H1 (cell line): ENCODE data around the gene AFAP1L2. TPM values are rescaled to one million over a fixed set of nuclear protein-coding genes. Genes with fewer than 3 reads are reported as not detected.

Experiments
- CTCF ChIA-PET: fragments of 300-600 bp; sonication (Branson Sonifier 250); formaldehyde crosslinking; loops from one replicate; lab custom pipeline; 2021; ENCODE audit not compliant: partially characterized antibody; lab: Charles Lee
- POLR2A ChIA-PET: fragments of 300-600 bp; sonication (Branson Sonifier 250); formaldehyde crosslinking; loops from one replicate; lab custom pipeline; 2021; ENCODE audit warnings: inconsistent platforms; ENCODE audit not compliant: partially characterized antibody; lab: Charles Lee
- DNase-seq, 2 experiments: peaks; one replicate each; pipeline versions ENCODE4 v3.0.0 to v3.0.0-alpha.2; 2010 to 2022; ENCODE audit warnings: low spot score in 2 of 2, low read depth in 1 of 2, mixed read lengths in 1 of 2
- FAIRE-seq: peaks from 2 replicates; lab custom pipeline; 2011; peaks lifted over from hg19 to GRCh38; lab: Jason Lieb, UNC
- H2AFZ ChIP-seq: 2 replicates; pipeline ENCODE4 v1.8.1; 2012; ENCODE audit warnings: low read length, inconsistent platforms
- H2AK5ac ChIP-seq: 2 replicates; pipeline ENCODE4 v1.6.1; 2013; ENCODE audit warnings: low read depth, low read length
- H2BK120ac ChIP-seq: replicated peaks from 2 replicates; pipeline ENCODE3; 2013; ENCODE audit warnings: low read depth, low read length, inconsistent platforms
- H2BK12ac ChIP-seq: 2 replicates; pipeline ENCODE4 v1.6.1; 2013; ENCODE audit warnings: low read depth, low read length
- H2BK15ac ChIP-seq: 2 replicates; pipeline ENCODE4 v1.6.1; 2013; ENCODE audit warnings: low read length
- H2BK20ac ChIP-seq: 2 replicates; pipeline ENCODE4 v1.6.1; 2013; ENCODE audit warnings: low read length
- H2BK5ac ChIP-seq: 2 replicates; pipeline ENCODE4 v1.6.1; 2013; ENCODE audit warnings: low read depth, low read length
- H3K14ac ChIP-seq: 2 replicates; pipeline ENCODE4 v1.6.1; 2013; ENCODE audit warnings: inconsistent platforms; ENCODE audit not compliant: insufficient read length
- H3K18ac ChIP-seq: 2 replicates; pipeline ENCODE4 v1.6.1; 2013; ENCODE audit warnings: low read length; ENCODE audit errors: extremely low read depth
- H3K23ac ChIP-seq: 2 replicates; pipeline ENCODE4 v1.6.1; 2013; ENCODE audit warnings: inconsistent platforms; ENCODE audit not compliant: insufficient read length
- H3K23me2 ChIP-seq: 2 replicates; pipeline ENCODE4 v1.6.1; 2013; ENCODE audit warnings: low read depth, low read length
- H3K27ac ChIP-seq: 2 replicates; pipeline ENCODE4 v1.6.1; 2011; ENCODE audit warnings: low read depth, low read length, inconsistent platforms
- H3K27me3 ChIP-seq, 4 experiments: replicated peaks in 1 of 4; 1 replicate in 1 of 4; 2 replicates in 3 of 4; pipeline versions ENCODE4 v1.6.1 to v1.8.1; 2011 to 2013; ENCODE audit warnings: low read length in 3 of 4, mild to moderate bottlenecking in 3 of 4, inconsistent platforms in 2 of 4, mixed read lengths in 2 of 4, moderate library complexity in 1 of 4; ENCODE audit not compliant: control insufficient read depth in 3 of 4, insufficient read depth in 3 of 4; ENCODE audit errors: extremely low read depth in 1 of 4
- H3K36me3 ChIP-seq, 4 experiments: 2 replicates each; pipeline versions ENCODE4 v1.6.1 to v1.8.1; 2011 to 2013; ENCODE audit warnings: mild to moderate bottlenecking in 4 of 4, low read length in 3 of 4, moderate library complexity in 2 of 4, control low read depth in 1 of 4, inconsistent platforms in 1 of 4; ENCODE audit not compliant: insufficient read depth in 4 of 4, control insufficient read depth in 2 of 4
- H3K4ac ChIP-seq: replicated peaks from 2 replicates; pipeline ENCODE3; 2013; ENCODE audit warnings: low read length, low read depth, mixed read lengths, inconsistent platforms; ENCODE audit not compliant: insufficient read length
- H3K4me1 ChIP-seq, 4 experiments: replicated peaks in 1 of 4; 1 replicate in 1 of 4; 2 replicates in 3 of 4; pipeline versions ENCODE4 v1.6.1 to v1.8.1; 2011 to 2013; ENCODE audit warnings: low read length in 3 of 4, inconsistent platforms in 2 of 4, mixed read lengths in 1 of 4; ENCODE audit not compliant: insufficient read depth in 4 of 4, control insufficient read depth in 3 of 4
- H3K4me2 ChIP-seq, 2 experiments: 2 replicates each; pipeline versions ENCODE4 v1.6.1 to v1.8.1; 2011 to 2013; ENCODE audit warnings: low read depth in 2 of 2, low read length in 2 of 2, control low read depth in 1 of 2, inconsistent platforms in 1 of 2, mild to moderate bottlenecking in 1 of 2; ENCODE audit not compliant: insufficient read depth in 1 of 2
- H3K4me3 ChIP-seq, 4 experiments: fragments of 200-600, 300-600 bp in 1 of 4; sonication (generic), shearing (Covaris generic), sonication (Bioruptor Twin) in 1 of 4; 2 replicates each; pipeline versions ENCODE4 v1.5.1 to v1.8.1; 2011 to 2016; ENCODE audit warnings: low read length in 4 of 4, low read depth in 3 of 4, control low read depth in 2 of 4, inconsistent platforms in 2 of 4, mild to moderate bottlenecking in 2 of 4, mixed read lengths in 1 of 4, moderate library complexity in 1 of 4; ENCODE audit not compliant: insufficient read depth in 2 of 4; ENCODE audit errors: extremely low read depth in 1 of 4
- H3K56ac ChIP-seq: replicated peaks from 2 replicates; pipeline ENCODE3; 2013; ENCODE audit warnings: low read depth, mild to moderate bottlenecking, mixed read lengths, low read length, inconsistent platforms; ENCODE audit not compliant: insufficient read length
- H3K79me1 ChIP-seq: 2 replicates; pipeline ENCODE4 v1.6.1; 2013; ENCODE audit warnings: low read depth, low read length, control low read depth
- H3K79me2 ChIP-seq, 2 experiments: 2 replicates each; pipeline versions ENCODE4 v1.6.1 to v1.8.1; 2012 to 2013; ENCODE audit warnings: low read length in 2 of 2, mild to moderate bottlenecking in 2 of 2, inconsistent platforms in 1 of 2; ENCODE audit not compliant: insufficient read depth in 2 of 2, control insufficient read depth in 1 of 2
- H3K9ac ChIP-seq, 4 experiments: replicated peaks in 1 of 4; 1 replicate in 1 of 4; 2 replicates in 3 of 4; pipeline versions ENCODE4 v1.6.1 to v1.8.1; 2011 to 2013; ENCODE audit warnings: low read depth in 3 of 4, low read length in 3 of 4, control low read depth in 2 of 4, mild to moderate bottlenecking in 2 of 4, moderate library complexity in 2 of 4, inconsistent platforms in 1 of 4; ENCODE audit errors: extremely low read depth in 1 of 4
- H3K9me3 ChIP-seq, 2 experiments: 2 replicates each; pipeline versions ENCODE4 v1.6.1 to v1.8.1; 2012 to 2013; ENCODE audit warnings: mild to moderate bottlenecking in 2 of 2, moderate library complexity in 2 of 2, control low read depth in 1 of 2, inconsistent platforms in 1 of 2, low read depth in 1 of 2, low read length in 1 of 2, mixed read lengths in 1 of 2; ENCODE audit not compliant: insufficient read depth in 2 of 2
- H4K20me1 ChIP-seq, 2 experiments: replicated peaks in 1 of 2; 2 replicates each; pipeline versions ENCODE3 to v1.8.1; 2011 to 2013; ENCODE audit warnings: inconsistent platforms in 2 of 2, low read length in 2 of 2, mild to moderate bottlenecking in 1 of 2; ENCODE audit not compliant: insufficient read depth in 2 of 2, control insufficient read depth in 1 of 2
- H4K5ac ChIP-seq: 2 replicates; pipeline ENCODE4 v1.6.1; 2013; ENCODE audit warnings: low read length, low read depth, mixed read lengths, inconsistent platforms; ENCODE audit not compliant: insufficient read length
- H4K8ac ChIP-seq: 2 replicates; pipeline ENCODE4 v1.8.0; 2013; ENCODE audit warnings: mild to moderate bottlenecking, moderate library complexity, low read length, inconsistent platforms; ENCODE audit not compliant: insufficient read depth; ENCODE audit errors: extremely low read depth
- H4K91ac ChIP-seq: replicated peaks from 2 replicates; pipeline ENCODE3; 2013; ENCODE audit warnings: low read length, mixed read lengths, inconsistent platforms; ENCODE audit not compliant: insufficient read length
- BCL11A ChIP-seq, 2 experiments: IDR thresholded peaks; one replicate each; pipeline ENCODE4 v1.6.1; 2011; ENCODE audit warnings: low read depth in 2 of 2, low read length in 2 of 2, mild to moderate bottlenecking in 2 of 2
- HDAC2 ChIP-seq, 2 experiments: fragments of 300-600 bp in 1 of 2; sonication (generic) in 1 of 2; IDR thresholded peaks; 2 replicates each; pipeline ENCODE4 v1.6.1; 2011 to 2012; ENCODE audit warnings: low read depth in 2 of 2, low read length in 2 of 2, mild to moderate bottlenecking in 2 of 2, moderate library complexity in 2 of 2, borderline replicate concordance in 1 of 2, inconsistent platforms in 1 of 2
- KDM5A ChIP-seq: fragments of 200-600 bp; IDR thresholded peaks from 2 replicates; pipeline ENCODE4 v1.7.1; 2012; ENCODE audit warnings: mild to moderate bottlenecking, low read length, inconsistent platforms, mixed read lengths
- POLR2AphosphoS5 ChIP-seq: IDR thresholded peaks from 2 replicates; pipeline ENCODE4 v1.6.1; 2011; ENCODE audit warnings: low read depth, low read length
- TEAD4 ChIP-seq: IDR thresholded peaks from 2 replicates; pipeline ENCODE4 v1.6.1; 2012; ENCODE audit warnings: low read depth, low read length, inconsistent platforms, mixed read lengths
- WGBS, 2 experiments: shearing (Covaris generic) in 1 of 2; methylation state at CpG; one replicate each; pipeline versions ENCODE4 v1.1.6 to v1.1.7; 2013 to 2015; ENCODE audit warnings: low lambda C conversion rate in 2 of 2, mixed read lengths in 2 of 2, inconsistent platforms in 1 of 2, low coverage in 1 of 2, missing lambda C conversion rate in 1 of 2; ENCODE audit not compliant: insufficient replicate concordance in 2 of 2, insufficient coverage in 1 of 2, insufficient read length in 1 of 2; ENCODE audit errors: extremely low coverage in 1 of 2, missing lambda C conversion rate in 1 of 2; 5-methylcytosine and 5-hydroxymethylcytosine counted together
- polyA plus RNA-seq, 7 experiments: library from polyadenylated mRNA; depleted of rRNA in 3 of 7; stranded (reverse) in 5 of 7; unstranded in 2 of 7; fragments of >200 nt in 5 of 7; fragments of 200-250 nt in 2 of 7; gene quantifications; 1 replicate in 5 of 7; 2 replicates in 1 of 7; 4 replicates in 1 of 7; pipeline versions ENCODE4 v1.2.1 to v1.2.3, GENCODE V29; 2011 to 2013; ENCODE audit warnings: missing spikeins in 2 of 7, mixed read lengths in 2 of 7
- total RNA-seq: library from RNA; stranded (reverse); fragmentation: NEBNext Ultra II Directional; extraction: Animal tissue kit (Norgen Biotek cat#: 25700); gene quantifications from 2 replicates; pipeline ENCODE4 v1.2.1, GENCODE V29; 2021

The AFAP1L2 gene
- total and polyA plus RNA-seq, 2 of the 8 experiments (the other 6 are each of a cell fraction or from before 2014, with no cell fraction given) = 3.9 to 6.4 TPM

DNA sequence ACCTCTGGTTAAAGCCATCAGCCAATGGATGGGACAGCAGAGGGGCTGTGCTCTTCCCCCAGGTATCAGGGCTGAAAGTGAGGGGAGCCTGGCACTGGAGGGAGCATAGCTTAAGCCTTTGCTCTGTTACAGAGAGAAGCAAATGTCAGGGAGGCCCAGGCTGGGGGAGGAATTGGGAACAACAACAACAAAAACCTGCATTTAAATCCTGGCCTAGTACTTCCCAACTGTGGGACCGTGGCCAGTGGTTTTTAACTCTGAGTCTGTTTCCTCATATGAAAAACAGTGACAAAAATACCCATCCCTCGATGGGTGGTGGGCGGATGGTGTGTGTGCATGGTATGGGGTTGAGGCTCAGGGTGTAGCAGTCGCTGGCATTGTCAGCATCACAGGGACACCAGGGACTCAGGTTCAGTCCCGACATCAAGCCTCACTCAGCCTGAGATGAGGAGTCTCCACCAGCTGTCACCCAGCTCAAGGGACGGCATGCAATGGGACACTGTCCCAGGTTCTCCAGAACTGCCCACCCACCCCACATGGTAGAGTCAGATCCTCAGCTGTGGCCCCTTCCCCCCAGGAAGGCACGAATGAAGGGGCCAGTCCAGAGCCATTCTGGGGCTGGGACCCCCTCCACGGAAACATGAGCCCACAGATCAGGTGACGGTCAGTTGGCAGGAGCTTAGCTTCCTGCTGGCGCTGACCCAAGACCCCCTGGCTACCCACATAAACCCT lies 74.5 kb downstream of the AFAP1L2 start:
- H3K79me2 ChIP-seq = no peaks in the 10 kb centered on the region
- H2BK15ac ChIP-seq = no peak overlapping the region
- H4K91ac ChIP-seq = peak overlapping the region; percentile 37
- H3K27ac ChIP-seq = no peak overlapping the region
- no peaks in the 10 kb centered on the region; a peak in 1 of 7 replicates for H3K4me1 ChIP-seq
- no peak overlapping the region for H2BK20ac ChIP-seq
- no peak overlapping the region for H2BK12ac ChIP-seq
- H2AK5ac ChIP-seq = peak overlapping the region; percentile 40; the same call in 1 of the 2 replicates
- H3K23ac ChIP-seq = no peak overlapping the region
- H3K18ac ChIP-seq = no peak overlapping the region
- ChIA-PET CTCF (interaction anchor here (0.6 to 2.7 kb wide), 5 partner anchors 16 to 129 kb away, joined by 3 to 10 read pairs (median 3); no protein-coding TSS in a partner anchor), POLR2A (no interaction called here)
- H2BK5ac ChIP-seq = 0 out of 2 replicates have a peak overlapping the region, but pooled peaks have one; percentile 44
- H4K8ac ChIP-seq = no peak overlapping the region
- no peaks in the 10 kb centered on the region for H3K27me3 ChIP-seq
- H3K14ac ChIP-seq = no peak overlapping the region
- H3K36me3 ChIP-seq = no peaks in the 10 kb centered on the region
- DNase-seq (no peak), FAIRE-seq (no peak)
- no peak overlapping the region for H3K56ac ChIP-seq
- H3K4me3 ChIP-seq = no peak overlapping the region
- WGBS, 2 experiments = 76% methylated on average over 10 of the region's 10 CpGs; no CpG with 5 or more reads in 1 of the 2 experiments
- H2BK120ac ChIP-seq = no peak overlapping the region
- no peaks in the 10 kb centered on the region for H3K79me1 ChIP-seq
- H3K4me2 ChIP-seq = no peak overlapping the region
- H4K5ac ChIP-seq = no peak overlapping the region
- H2AFZ ChIP-seq = no peak overlapping the region
- H3K4ac ChIP-seq = no peak overlapping the region
- no peaks in the 10 kb centered on the region for H4K20me1 ChIP-seq
- H3K9me3 ChIP-seq = no peaks in the 10 kb centered on the region
- H3K9ac ChIP-seq = no peak overlapping the region
- TF ChIP-seq BCL11A (IDR thresholded peaks at IDR 0.05; ENCODE audit: low read depth in 2 of 2, low read length in 2 of 2) (no peak), HDAC2 (IDR thresholded peaks at IDR 0.05; ENCODE audit: borderline replicate concordance in 1 of 2, low read depth in 2 of 2, low read length in 2 of 2) (no peak), POLR2AphosphoS5 (no peak), TEAD4 (no peak), KDM5A (no peak)
- H3K23me2 ChIP-seq = no peaks in the 10 kb centered on the region
